GM12878 (cell line): ENCODE data around the gene PNPLA3. TPM values are rescaled to one million over a fixed set of nuclear protein-coding genes. Genes with fewer than 3 reads are reported as not detected.

Experiments
- ATAC-seq: fragments of 200-7000 bp; cut with Tn5 transposase; 3 replicates; pipeline ENCODE4 v1.9.1; 2020; ENCODE audit warnings: mild to moderate bottlenecking, moderate library complexity
- BruUV-seq: library from RNA; stranded (reverse); fragments of 400-500 nt; replicated peaks from 2 replicates; lab custom pipeline; 2021; lab: Mats Ljungman, UMichigan
- CTCF ChIA-PET: fragments of 300-600 bp; sonication (Branson Sonifier 250); formaldehyde crosslinking; extraction: SDS; loops from one replicate; lab custom pipeline; 2021; ENCODE audit warnings: inconsistent platforms; lab: Yijun Ruan, JAX
- POLR2A ChIA-PET: fragments of 350-600 bp; formaldehyde crosslinking; extraction: SDS; loops from one replicate; lab custom pipeline; 2021; ENCODE audit warnings: inconsistent platforms; lab: Charles Lee
- RAD21 ChIA-PET: fragments of 300-600 bp; sonication (Branson Sonifier 250); formaldehyde crosslinking; loops from one replicate; lab custom pipeline; 2023; ENCODE audit warnings: antibody characterized with exemption; ENCODE audit not compliant: unreplicated experiment; lab: Charles Lee
- SMC1A ChIA-PET: fragments of 300-600 bp; sonication (Branson Sonifier 250); formaldehyde crosslinking; loops from one replicate; lab custom pipeline; 2023; ENCODE audit not compliant: unreplicated experiment, uncharacterized antibody; lab: Charles Lee
- DNase-seq: peaks from one replicate; pipeline ENCODE4 v3.0.0-alpha.2; 2011; ENCODE audit warnings: low read depth, low spot score
- FAIRE-seq: peaks from 3 replicates; lab custom pipeline; 2011; peaks lifted over from hg19 to GRCh38; lab: Jason Lieb, UNC
- H2AFZ ChIP-seq: 2 replicates; pipeline ENCODE4 v1.6.0; 2011; ENCODE audit warnings: low read depth, low read length, control low read depth; ENCODE audit not compliant: control insufficient read depth
- H3K27ac ChIP-seq: 2 replicates; pipeline ENCODE4 v1.5.1; 2011; ENCODE audit warnings: control low read depth; ENCODE audit not compliant: control insufficient read depth, insufficient read depth
- H3K27me3 ChIP-seq, 2 experiments: replicated peaks in 1 of 2; 2 replicates each; pipeline versions ENCODE4 v1.6.0 to v1.6.1; 2011; ENCODE audit warnings: low read length in 1 of 2; ENCODE audit not compliant: control insufficient read depth in 2 of 2, insufficient read depth in 2 of 2
- H3K36me3 ChIP-seq, 2 experiments: 2 replicates each; pipeline ENCODE4 v1.5.1; 2011; ENCODE audit warnings: low read length in 1 of 2; ENCODE audit not compliant: control insufficient read depth in 2 of 2, insufficient read depth in 2 of 2
- H3K4me1 ChIP-seq: 2 replicates; pipeline ENCODE4 v1.6.1; 2011; ENCODE audit warnings: mild to moderate bottlenecking, low read length, moderate library complexity, mixed read lengths; ENCODE audit not compliant: control insufficient read depth, insufficient read depth
- H3K4me2 ChIP-seq: 2 replicates; pipeline ENCODE4 v1.6.0; 2011; ENCODE audit warnings: control low read depth; ENCODE audit not compliant: control insufficient read depth, insufficient read depth
- H3K4me3 ChIP-seq: fragments of 200-600 bp; sonication (generic); 2 replicates; pipeline ENCODE4 v1.5.1; 2016
- H3K79me2 ChIP-seq: 2 replicates; pipeline ENCODE4 v1.6.0; 2011; ENCODE audit warnings: low read length; ENCODE audit not compliant: control insufficient read depth, insufficient read depth
- H3K9ac ChIP-seq: 2 replicates; pipeline ENCODE4 v1.8.0; 2011; ENCODE audit warnings: low read length, control low read depth, mixed read lengths; ENCODE audit not compliant: control insufficient read depth, insufficient read depth
- H3K9me3 ChIP-seq: replicated peaks from 3 replicates; pipeline ENCODE4 v1.5.1; 2011; ENCODE audit warnings: mild to moderate bottlenecking, low read length; ENCODE audit not compliant: control insufficient read depth, insufficient read depth
- H4K20me1 ChIP-seq: 2 replicates; pipeline ENCODE4 v1.6.0; 2011; ENCODE audit not compliant: control insufficient read depth, insufficient read depth
- BRCA1 ChIP-seq: IDR thresholded peaks from 2 replicates; pipeline ENCODE4 v1.6.1; 2011; ENCODE audit warnings: low read depth, low read length, improper control_type of control experiment
- DPF2 ChIP-seq: fragments of 450-650 bp; IDR thresholded peaks from 2 replicates; pipeline ENCODE4 v1.6.1; 2017; ENCODE audit warnings: mild to moderate bottlenecking
- EED ChIP-seq: sonication (generic); IDR thresholded peaks from 2 replicates; pipeline ENCODE4 v1.6.1; 2016; ENCODE audit warnings: antibody characterized with exemption, low read depth
- EZH2 ChIP-seq: IDR thresholded peaks from 2 replicates; pipeline ENCODE4 v1.6.1; 2012; ENCODE audit warnings: low read depth, mild to moderate bottlenecking, control low read depth, inconsistent platforms, low read length, borderline replicate concordance; ENCODE audit not compliant: control insufficient read depth
- FOS ChIP-seq: IDR thresholded peaks from 3 replicates; pipeline ENCODE4 v1.6.1; 2011; ENCODE audit warnings: borderline replicate concordance; ENCODE audit not compliant: insufficient read length; ENCODE audit errors: extremely low read depth
- IKZF2 ChIP-seq, 2 experiments: fragments of 450-650 bp; IDR thresholded peaks; 2 replicates each; pipeline ENCODE4 v1.6.1; 2017; ENCODE audit warnings: mild to moderate bottlenecking in 2 of 2, moderate library complexity in 2 of 2
- MLLT1 ChIP-seq: fragments of 450-650 bp; IDR thresholded peaks from 2 replicates; pipeline ENCODE4 v1.6.1; 2016; ENCODE audit warnings: mild to moderate bottlenecking
- NBN ChIP-seq: fragments of 450-650 bp; IDR thresholded peaks from 2 replicates; pipeline ENCODE4 v1.6.1; 2016
- PAX5 ChIP-seq: IDR thresholded peaks from 2 replicates; pipeline ENCODE4 v1.6.1; 2011; ENCODE audit warnings: low read depth, low read length, borderline replicate concordance
- POU2F2 ChIP-seq: IDR thresholded peaks from 3 replicates; pipeline ENCODE4 v1.6.1; 2011; ENCODE audit warnings: low read depth, mild to moderate bottlenecking, low read length, borderline replicate concordance
- PRDM15 ChIP-seq: fragments of 450-650 bp; formaldehyde crosslinking; IDR thresholded peaks from 2 replicates; pipeline ENCODE4 v1.4.0; 2020; ENCODE audit warnings: mild to moderate bottlenecking, moderate library complexity
- RELA ChIP-seq: fragments of 450-650 bp; IDR thresholded peaks from 2 replicates; pipeline ENCODE4 v1.8.0; 2014; ENCODE audit warnings: borderline replicate concordance; ENCODE audit not compliant: partially characterized antibody
- SIN3A ChIP-seq: IDR thresholded peaks from 2 replicates; pipeline ENCODE4 v1.6.1; 2012; ENCODE audit warnings: low read depth, low read length, improper control_type of control experiment
- TBL1XR1 ChIP-seq: IDR thresholded peaks from 2 replicates; pipeline ENCODE4 v1.6.1; 2012; ENCODE audit warnings: low read depth, low read length, improper control_type of control experiment
- ZBTB4 ChIP-seq: fragments of 450-650 bp; formaldehyde crosslinking; IDR thresholded peaks from 2 replicates; pipeline ENCODE4 v1.4.0; 2022; ENCODE audit warnings: mild to moderate bottlenecking, moderate library complexity
- ZNF24 ChIP-seq: fragments of 450-650 bp; IDR thresholded peaks from 2 replicates; pipeline ENCODE4 v1.6.1; 2017; ENCODE audit warnings: antibody characterized with exemption, mild to moderate bottlenecking
- ZNF622 ChIP-seq: fragments of 450-650 bp; IDR thresholded peaks from 2 replicates; pipeline ENCODE4 v1.6.1; 2017; ENCODE audit warnings: mild to moderate bottlenecking, inconsistent platforms
- WGBS: methylation state at CpG from one replicate; pipeline ENCODE4 v1.1.6; 2016; ENCODE audit warnings: low lambda C conversion rate; ENCODE audit not compliant: insufficient replicate concordance, insufficient coverage; ENCODE audit errors: missing lambda C conversion rate; 5-methylcytosine and 5-hydroxymethylcytosine counted together
- in situ Hi-C: fragments of 300-500 bp; cut with MboI; formaldehyde crosslinking; loops from 9 replicates; pipeline ENCODE4 v1.14.3; 2018; ENCODE audit warnings: mixed read lengths
- intact Hi-C: fragments of 100-400 bp; cut with micrococcal nuclease; formaldehyde crosslinking; loops from one replicate; pipeline ENCODE4 v1.14.2; 2022; ENCODE audit not compliant: unreplicated experiment
- polyA plus RNA-seq, 11 experiments: library from polyadenylated mRNA; depleted of rRNA in 4 of 11; unstranded in 6 of 11; stranded (reverse) in 5 of 11; fragments of >200 nt; fragmentation: Nextera tagmentation in 4 of 11; fragmentation: Illumina TruSeq in 1 of 11; extraction: Ambion mirVana in 4 of 11; extraction: Trizol in 1 of 11; gene quantifications; 1 replicate in 1 of 11; 2 replicates in 10 of 11; pipeline versions ENCODE4 v1.2.1 to v1.2.3, GENCODE V29; 2011 to 2016; ENCODE audit warnings: inconsistent platforms in 2 of 11, missing spikeins in 2 of 11, low read depth in 1 of 11
- total RNA-seq, 4 experiments: library from RNA; depleted of rRNA in 3 of 4; stranded (reverse); fragments of >200 nt in 3 of 4; fragmentation: Illumina TruSeq in 1 of 4; extraction: Trizol in 1 of 4; gene quantifications; 2 replicates each; pipeline versions ENCODE4 v1.2.1 to v1.2.3, GENCODE V29; 2013 to 2021

PNPLA3 gene
- total and polyA plus RNA-seq, 10 of the 15 experiments (the other 5 are each of a cell fraction or from before 2014, with no cell fraction given) = 0.05 to 0.08 TPM; not detected in 8

- TF ChIP-seq ZNF24 (no peak), TBL1XR1 (no peak), ZNF622 (no peak), NBN (no peak), EED (no peak), FOS (no peak), IKZF2 (IDR thresholded peaks at IDR 0.05) (no peak), BRCA1 (no peak), EZH2 (no peak), RELA (no peak), ZBTB4 (no peak), SIN3A (no peak), PRDM15 (CRISPR knock-in tag) (no peak), POU2F2 (no peak), PAX5 (no peak), DPF2 (no peak), MLLT1 (no peak)
- in situ Hi-C loops = no loop called here
- Histone ChIP-seq H3K4me3 (no peak overlapping the region), H3K36me3 (no peaks in the 10 kb centered on the region), H3K4me1 (no peaks in the 10 kb centered on the region), H3K27me3 (peaks cover 11 to 13% of the 10 kb centered on the region in 2 experiments; a peak in 3 of 4 replicates), H3K79me2 (no peaks in the 10 kb centered on the region), H3K27ac (no peak overlapping the region), H2AFZ (no peak overlapping the region), H4K20me1 (no peaks in the 10 kb centered on the region; the same call in none of the 2 replicates), H3K9ac (no peak overlapping the region), H3K4me2 (no peak overlapping the region), H3K9me3 (no peaks in the 10 kb centered on the region)
- 16% methylated on average over 5 of the region's 5 CpGs for WGBS
- ChIA-PET SMC1A (no interaction called here), RAD21 (no interaction called here), CTCF (interaction anchor here (0.9 to 1.6 kb wide), 2 partner anchors 9 to 11 kb away, joined by 3 to 5 read pairs; no protein-coding TSS in a partner anchor), POLR2A (no interaction called here)
- DNase-seq (no peak), ATAC-seq (no peak), FAIRE-seq (no peak)
- intact Hi-C loops = no loop called here
- no TSS peak for BruUV-seq
Observed at GRCh38 chr22:43894122-43894521, 29.5 kb upstream of the PNPLA3 start.
